ENCODE measurements around the gene PRKCE. TPM values are rescaled to one million over a fixed set of nuclear protein-coding genes. Genes with fewer than 3 reads are reported as not detected.

Gene PRKCE
- total and polyA plus RNA-seq, 7 donors = 3.0 to 21.9 (median 15.8) TPM

GRCh38 chr2:46036929-46037328, 385.5 kb downstream of the PRKCE start:
- TF ChIP-seq POLR2A (IDR thresholded peaks at IDR 0.05) = no peak
- TF ChIP-seq EP300 (IDR thresholded peaks at IDR 0.05) = no peak
- TF ChIP-seq CTCF (IDR thresholded peaks at IDR 0.05) = no peak
- TF ChIP-seq POLR2AphosphoS5 (IDR thresholded peaks at IDR 0.05) = no peak
- H3K4me3 ChIP-seq = no peak overlapping the region
- WGBS, 2 donors = 88 to 90% methylated on average over 7 of the region's 7 CpGs
- H3K9me3 ChIP-seq = no peaks in the 10 kb centered on the region
- intact Hi-C loops (cut with DNase I) = no loop called here
- no peak overlapping the region for H3K27ac ChIP-seq
- DNase-seq = no peak
- H3K27me3 ChIP-seq = no peaks in the 10 kb centered on the region
- no peaks in the 10 kb centered on the region for H3K36me3 ChIP-seq
- H3K4me1 ChIP-seq = peaks cover 0 to 9% (median 7%) of the 10 kb centered on the region in 4 donors

GRCh38 chr2:46039543-46040303, 388.2 kb downstream of the PRKCE start:
- TF ChIP-seq CTCF (IDR thresholded peaks at IDR 0.05) (no peak), POLR2A (IDR thresholded peaks at IDR 0.05) (no peak), POLR2AphosphoS5 (IDR thresholded peaks at IDR 0.05) (no peak), EP300 (IDR thresholded peaks at IDR 0.05) (no peak)
- intact Hi-C loops (cut with DNase I) = no loop called here
- H3K4me1 ChIP-seq = no peaks in the 10 kb centered on the region
- H3K9me3 ChIP-seq = no peaks in the 10 kb centered on the region
- no peaks in the 10 kb centered on the region for H3K27me3 ChIP-seq
- no peak overlapping the region for H3K27ac ChIP-seq
- no peaks in the 10 kb centered on the region for H3K36me3 ChIP-seq
- WGBS, 2 donors = 84 to 85% methylated on average over 4 of the region's 4 CpGs
- no peak overlapping the region for H3K4me3 ChIP-seq
- DNase-seq = no peak

DNA sequence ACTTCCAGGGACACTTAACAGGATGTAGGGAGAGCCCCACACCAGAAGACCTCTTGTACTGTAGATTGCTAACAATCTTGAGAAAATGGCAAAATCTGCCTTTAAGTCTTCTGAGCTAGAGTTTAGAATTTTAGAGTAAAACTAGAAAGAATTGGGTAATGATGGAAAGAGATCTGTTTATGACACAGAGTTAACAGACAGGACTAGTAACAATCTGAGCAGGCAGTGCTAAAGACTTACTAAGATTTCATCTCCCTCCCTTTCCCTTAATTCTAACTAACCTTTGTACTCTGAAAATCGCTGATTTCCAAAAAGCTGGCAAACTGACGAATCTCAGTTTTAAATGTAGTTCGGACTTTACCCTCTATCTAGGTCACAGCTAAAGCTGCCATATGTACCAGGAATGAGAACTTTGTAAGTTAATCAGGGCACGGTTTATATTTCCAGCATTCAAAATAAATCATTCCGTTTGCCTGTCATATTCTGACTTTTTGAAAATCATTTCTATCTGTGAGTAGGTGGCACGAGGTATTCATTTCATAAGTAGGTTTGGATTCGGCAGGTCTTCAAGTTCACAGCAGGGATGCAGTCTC, 389.2 kb downstream of the PRKCE start:
- no peak overlapping the region for H3K4me3 ChIP-seq
- H3K27me3 ChIP-seq = no peaks in the 10 kb centered on the region
- no peak for DNase-seq
- no peaks in the 10 kb centered on the region for H3K36me3 ChIP-seq
- whole genome bisulfite sequencing, 2 donors = 46 to 82% methylated on average over 7 of the region's 7 CpGs
- no peaks in the 10 kb centered on the region for H3K4me1 ChIP-seq
- no peak for TF ChIP-seq CTCF (IDR thresholded peaks at IDR 0.05)
- TF ChIP-seq EP300 (IDR thresholded peaks at IDR 0.05) = no peak
- TF ChIP-seq POLR2A (IDR thresholded peaks at IDR 0.05) = no peak
- TF ChIP-seq POLR2AphosphoS5 (IDR thresholded peaks at IDR 0.05) = no peak
- no peaks in the 10 kb centered on the region for H3K9me3 ChIP-seq
- no peak overlapping the region for H3K27ac ChIP-seq
- intact Hi-C loops (cut with DNase I) = no loop called here

DNA sequence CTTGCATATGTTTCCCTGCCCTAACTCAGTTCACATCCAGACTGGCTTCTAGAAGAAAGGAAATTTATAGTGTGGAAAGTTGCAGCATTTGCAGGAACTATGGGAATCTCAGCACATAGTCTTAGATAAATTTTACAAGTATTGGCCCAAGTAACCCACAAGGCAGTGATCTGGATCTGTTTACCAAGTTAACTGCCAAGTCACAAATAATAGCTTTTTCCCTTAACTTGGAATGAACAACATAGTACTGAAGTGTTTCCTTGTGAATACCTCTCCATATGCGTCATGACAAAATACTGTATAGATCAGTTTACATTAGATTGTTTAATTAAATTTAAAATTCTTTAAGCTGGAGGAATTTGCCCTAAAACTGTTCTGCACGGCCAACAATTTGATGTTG, 390.0 kb downstream of the PRKCE start:
- Histone ChIP-seq H3K27me3 (no peaks in the 10 kb centered on the region), H3K27ac (no peak overlapping the region), H3K4me1 (no peaks in the 10 kb centered on the region), H3K4me3 (no peak overlapping the region), H3K9me3 (no peaks in the 10 kb centered on the region), H3K36me3 (peaks cover 0 to 7% (median 0%) of the 10 kb centered on the region in 4 donors)
- no peak for TF ChIP-seq CTCF (IDR thresholded peaks at IDR 0.05)
- intact Hi-C loops (cut with DNase I) = no loop called here
- DNase-seq = no peak
- 74 to 78% methylated on average over 2 of the region's 2 CpGs for WGBS, 2 donors

Data from sigmoid colon (tissue), 7 donors.